DND-41 (cell line): ENCODE data around the gene ANKS1B.

Source experiments
- EZH2 ChIP-seq: IDR thresholded peaks from 3 replicates; pipeline ENCODE4 v1.6.1; 2012; ENCODE audit warnings: borderline replicate concordance, low read depth, mild to moderate bottlenecking, moderate library complexity, low read length, inconsistent platforms; ENCODE audit not compliant: severe bottlenecking
- TF ChIP-seq, protein P1 (sequence below): IDR thresholded peaks from 2 replicates; pipeline ENCODE4 v1.5.1; 2012; ENCODE audit warnings: borderline replicate concordance, low read length, moderate library complexity, mild to moderate bottlenecking; ENCODE audit not compliant: poor library complexity, severe bottlenecking; ENCODE audit errors: extremely low read depth

DNA sequence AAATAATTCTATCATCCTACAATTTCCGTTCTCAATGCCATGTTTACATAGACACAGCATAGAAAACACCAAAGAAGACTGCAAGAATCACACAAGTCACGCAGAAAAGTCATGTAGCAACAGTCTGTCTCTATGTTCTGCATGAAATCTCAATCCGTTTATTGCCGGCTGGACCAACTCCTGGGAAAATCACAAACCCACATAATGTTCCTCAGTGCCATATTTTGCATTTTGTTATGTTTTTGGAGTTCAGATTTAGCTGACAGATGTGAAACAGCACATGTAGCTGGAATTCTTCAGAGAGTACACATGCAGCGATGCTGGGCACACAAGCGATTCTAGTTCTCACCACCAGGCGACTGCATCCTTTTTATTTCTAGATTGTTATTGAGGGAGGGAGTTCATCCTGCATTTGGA lies 1146.5 kb downstream of the ANKS1B start:
- TF ChIP-seq, protein P1, sequence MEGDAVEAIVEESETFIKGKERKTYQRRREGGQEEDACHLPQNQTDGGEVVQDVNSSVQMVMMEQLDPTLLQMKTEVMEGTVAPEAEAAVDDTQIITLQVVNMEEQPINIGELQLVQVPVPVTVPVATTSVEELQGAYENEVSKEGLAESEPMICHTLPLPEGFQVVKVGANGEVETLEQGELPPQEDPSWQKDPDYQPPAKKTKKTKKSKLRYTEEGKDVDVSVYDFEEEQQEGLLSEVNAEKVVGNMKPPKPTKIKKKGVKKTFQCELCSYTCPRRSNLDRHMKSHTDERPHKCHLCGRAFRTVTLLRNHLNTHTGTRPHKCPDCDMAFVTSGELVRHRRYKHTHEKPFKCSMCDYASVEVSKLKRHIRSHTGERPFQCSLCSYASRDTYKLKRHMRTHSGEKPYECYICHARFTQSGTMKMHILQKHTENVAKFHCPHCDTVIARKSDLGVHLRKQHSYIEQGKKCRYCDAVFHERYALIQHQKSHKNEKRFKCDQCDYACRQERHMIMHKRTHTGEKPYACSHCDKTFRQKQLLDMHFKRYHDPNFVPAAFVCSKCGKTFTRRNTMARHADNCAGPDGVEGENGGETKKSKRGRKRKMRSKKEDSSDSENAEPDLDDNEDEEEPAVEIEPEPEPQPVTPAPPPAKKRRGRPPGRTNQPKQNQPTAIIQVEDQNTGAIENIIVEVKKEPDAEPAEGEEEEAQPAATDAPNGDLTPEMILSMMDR = no peak
- TF ChIP-seq EZH2 = no peak
